GM20431 (cell line): Measurements from ENCODE around the gene PLA2G4D.

Experiments
- in situ Hi-C: fragments of 300-500 bp; cut with MseI, MboI; formaldehyde crosslinking; loops from one replicate; pipeline ENCODE4 v1.15.0; 2020; ENCODE audit warnings: low sequenced_read_pairs; ENCODE audit not compliant: unreplicated experiment

The PLA2G4D gene

DNA sequence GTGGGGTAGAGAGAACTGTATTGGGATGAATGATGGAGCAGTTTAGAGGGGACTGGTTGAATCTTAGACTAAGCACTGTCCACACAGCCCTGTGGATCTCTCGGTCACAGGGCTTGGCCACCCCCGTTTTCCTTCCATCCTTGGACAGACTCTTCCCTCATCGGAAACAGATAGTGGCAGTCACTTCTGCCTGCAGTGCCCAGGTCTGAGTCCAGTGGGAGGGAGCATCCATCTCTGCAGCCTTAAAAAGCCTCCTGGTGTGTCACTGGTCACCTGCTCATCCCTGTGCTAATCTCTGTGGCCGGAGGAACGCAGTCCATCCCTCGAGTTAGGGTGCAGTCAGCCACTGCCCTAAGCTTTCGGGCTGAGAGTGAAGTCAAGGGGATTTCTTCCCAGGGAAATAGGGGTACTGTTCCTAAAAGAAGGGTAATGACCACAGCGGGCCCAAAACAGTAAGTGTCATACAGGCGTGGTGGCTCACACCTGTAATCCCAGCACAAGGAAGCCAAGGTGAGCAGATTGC lies 32.0 kb downstream of the PLA2G4D start:
- in situ Hi-C loops: loop anchor here (5.0 to 10.0 kb wide), 2 partner anchors 70 to 72 kb away; no protein-coding TSS in a partner anchor

DNA sequence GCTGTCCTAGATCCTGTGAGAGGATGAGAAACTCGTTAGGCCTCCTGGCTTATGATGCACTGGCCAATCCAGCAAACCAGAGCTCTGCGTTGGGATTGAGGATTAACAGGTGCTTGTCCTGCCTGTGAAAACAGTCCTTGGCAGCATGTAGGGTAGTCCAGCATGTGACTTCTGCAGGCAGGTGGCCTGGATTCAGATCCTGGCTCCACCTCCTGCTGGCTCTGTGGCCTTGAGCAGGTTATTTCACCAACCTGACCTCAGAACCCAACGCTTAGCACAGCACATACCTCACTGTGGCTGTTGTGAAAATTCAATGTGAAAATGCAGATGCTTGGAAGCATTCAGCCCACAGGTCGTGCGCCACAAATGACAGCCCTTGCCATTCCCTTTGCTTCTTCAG lies 33.6 kb downstream of the PLA2G4D start:
- in situ Hi-C loops: loop anchor here (5.0 to 10.0 kb wide), 2 partner anchors 68 to 74 kb away; no protein-coding TSS in a partner anchor

DNA sequence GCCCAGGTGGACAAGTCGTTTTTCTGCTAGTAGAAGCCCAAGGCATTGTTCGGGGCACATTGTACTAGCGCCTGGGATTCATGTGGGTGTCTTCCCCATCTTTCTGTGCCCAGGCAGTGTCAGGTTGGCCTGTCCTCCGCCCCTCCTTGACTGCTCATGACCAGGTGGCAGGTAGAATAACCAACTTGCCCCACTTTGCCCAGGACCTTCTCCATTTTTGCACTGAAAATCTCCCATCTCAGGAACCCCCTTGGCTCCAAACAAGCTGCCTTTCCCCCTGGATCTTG lies 33.9 kb downstream of the PLA2G4D start:
- in situ Hi-C loops: loop anchor here (5.0 to 10.0 kb wide), 2 partner anchors 68 to 74 kb away; no protein-coding TSS in a partner anchor

DNA sequence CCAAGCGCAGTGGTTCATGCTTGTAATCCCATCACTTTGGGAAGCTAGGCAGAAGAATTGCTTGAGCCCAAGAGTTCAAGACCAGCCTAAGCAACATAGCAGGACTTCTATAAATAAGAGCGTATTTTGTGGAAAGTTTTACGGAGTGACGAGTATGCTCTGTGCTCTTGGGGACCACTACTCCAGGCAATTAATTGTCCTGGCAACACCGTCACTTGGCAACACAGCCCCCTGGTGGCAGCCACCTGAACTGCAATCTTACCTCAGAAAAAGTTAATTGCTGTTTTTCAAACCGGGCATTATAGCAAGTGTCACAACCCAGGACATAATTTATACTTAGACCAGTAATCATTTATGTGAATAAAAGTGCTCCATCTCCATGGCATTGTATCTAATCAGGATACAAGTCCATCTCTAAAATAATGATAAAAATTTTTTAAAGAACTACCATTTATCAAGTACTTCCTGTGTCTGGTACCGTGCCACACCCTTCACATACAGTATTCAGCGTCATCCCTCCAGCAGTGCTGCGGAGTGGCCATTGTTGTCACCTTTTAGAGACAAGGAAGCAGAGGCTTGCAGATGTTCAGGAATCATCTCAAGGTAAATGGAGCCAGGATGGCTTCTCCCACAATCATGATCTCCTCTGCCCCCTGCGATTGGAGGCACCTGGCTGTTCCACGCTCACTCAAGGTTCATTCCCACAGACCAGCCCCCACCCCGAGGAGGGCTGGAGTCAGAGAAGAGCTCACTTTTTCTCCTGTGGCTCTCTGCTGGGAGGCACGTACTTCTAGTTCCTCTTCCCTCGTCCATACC lies 34.5 kb downstream of the PLA2G4D start:
- in situ Hi-C loops: loop anchor here (5.0 to 10.0 kb wide), 2 partner anchors 68 to 75 kb away; no protein-coding TSS in a partner anchor

DNA sequence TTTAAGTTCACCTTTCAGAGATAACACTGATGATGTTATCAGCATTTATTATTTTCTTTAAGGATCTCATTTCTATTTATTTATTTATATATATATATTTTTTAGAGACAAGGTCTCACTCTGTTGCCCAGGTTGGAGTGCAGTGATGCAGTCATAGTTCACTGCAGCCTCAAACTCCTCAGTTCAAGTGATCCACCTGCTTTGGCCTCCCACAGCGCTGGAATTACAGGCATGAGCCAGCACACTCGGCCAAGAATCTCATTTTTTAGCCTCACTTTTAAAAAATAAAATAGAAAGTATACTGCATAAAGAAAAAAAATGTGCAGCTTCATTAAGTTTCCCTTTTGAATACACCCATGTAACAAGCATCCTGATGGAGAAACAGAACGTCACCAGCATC lies 35.6 kb downstream of the PLA2G4D start:
- in situ Hi-C loops: no loop called here

DNA sequence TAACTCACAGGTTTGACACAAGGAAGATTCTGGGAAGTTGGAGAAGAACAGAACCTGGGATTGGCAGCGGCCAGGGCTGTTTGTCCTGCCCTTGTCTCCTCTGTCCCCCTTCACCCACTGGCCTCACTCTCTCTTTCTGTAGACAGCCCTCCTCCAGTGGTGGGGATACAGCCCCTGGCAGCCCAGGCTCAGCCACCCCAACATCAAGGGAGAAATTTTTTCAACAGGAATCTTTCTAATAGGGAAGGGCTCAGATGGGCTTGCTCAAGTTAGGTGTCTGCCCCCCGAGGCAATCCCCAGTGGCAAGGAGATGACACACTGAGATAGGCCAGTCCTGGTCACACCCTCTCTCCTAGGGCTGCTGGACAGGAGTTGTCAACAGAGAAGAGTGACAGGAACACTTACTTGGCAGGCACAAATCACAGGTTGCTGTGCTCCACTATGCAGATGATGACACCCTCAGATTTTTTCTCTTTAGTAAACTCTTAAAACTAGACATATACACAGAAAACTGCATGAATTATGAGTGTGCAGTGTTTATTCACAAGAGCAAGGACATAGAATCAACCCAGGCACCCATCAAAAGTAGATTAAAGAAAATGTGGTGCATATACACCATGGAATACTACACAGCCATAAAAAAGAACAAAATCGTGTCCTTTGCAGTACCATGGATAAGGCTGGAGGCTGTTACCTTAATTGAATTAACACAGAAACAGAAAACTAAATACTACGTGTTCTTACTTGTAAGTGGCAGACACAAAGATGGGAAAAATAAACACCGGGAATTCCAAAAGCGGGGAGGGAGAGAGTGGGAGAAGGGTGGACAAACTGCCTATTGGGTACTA lies 36.3 kb downstream of the PLA2G4D start:
- in situ Hi-C loops: no loop called here

DNA sequence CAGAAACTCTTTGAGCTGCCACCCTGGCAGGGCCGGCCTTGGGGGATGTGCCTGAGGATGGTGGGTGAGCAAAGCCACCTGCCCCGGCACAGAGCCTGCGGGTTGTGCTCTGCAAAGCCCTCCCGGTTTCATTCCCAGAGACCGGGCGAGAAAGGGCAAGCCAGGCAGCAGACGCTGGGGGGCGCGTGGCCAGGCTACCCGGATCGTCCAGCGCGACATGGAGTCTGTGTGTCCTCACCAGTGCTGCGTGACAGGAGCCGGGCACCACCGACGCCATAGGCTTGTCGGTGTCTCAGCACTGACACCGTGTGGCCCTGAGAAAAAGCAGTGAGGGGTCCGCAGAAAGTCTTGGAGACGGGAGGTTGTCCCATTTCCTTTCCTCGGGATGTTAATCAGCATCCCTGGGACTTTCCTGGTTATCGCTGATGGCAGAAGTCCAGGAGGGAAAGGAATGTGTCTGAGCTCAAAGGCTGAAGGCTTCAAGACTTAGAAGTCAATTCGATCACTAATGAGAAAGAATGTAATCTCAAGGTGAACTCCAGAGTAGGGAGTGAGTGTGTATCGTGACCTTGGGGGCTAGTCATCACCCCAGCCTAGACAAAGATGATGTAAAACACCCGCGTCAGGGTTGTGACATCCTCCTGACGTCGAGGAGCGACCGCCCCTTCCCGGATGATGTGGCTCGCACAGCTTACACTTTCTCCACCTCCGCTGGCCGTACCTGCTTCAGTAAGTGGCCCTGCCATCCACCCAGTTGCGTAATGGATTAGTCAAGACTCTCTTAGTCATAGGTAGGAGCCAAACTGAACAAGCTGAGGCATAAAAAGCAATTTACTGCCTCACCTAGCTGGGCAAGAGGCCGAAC lies 37.2 kb downstream of the PLA2G4D start:
- in situ Hi-C loops: no loop called here

DNA sequence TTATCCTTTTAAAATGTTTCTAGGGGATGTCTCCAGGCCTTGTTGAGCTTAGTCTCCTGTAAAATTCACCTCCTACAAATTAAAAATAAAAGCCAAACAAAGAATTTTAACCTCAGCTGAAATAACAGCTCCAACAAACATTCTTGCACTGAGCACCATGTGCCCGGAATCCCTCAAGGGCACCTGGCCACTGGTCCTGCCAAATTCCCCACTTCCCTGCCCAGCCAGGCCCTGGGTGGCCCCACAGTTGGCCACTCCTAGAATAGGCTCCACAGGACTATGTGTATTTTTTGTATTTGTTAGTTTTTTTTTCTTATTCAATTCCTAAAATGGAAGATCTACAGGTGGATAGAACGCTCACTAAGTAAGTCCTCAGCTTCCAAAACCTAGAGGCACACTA lies 40.4 kb downstream of the PLA2G4D start:
- in situ Hi-C loops: no loop called here

DNA sequence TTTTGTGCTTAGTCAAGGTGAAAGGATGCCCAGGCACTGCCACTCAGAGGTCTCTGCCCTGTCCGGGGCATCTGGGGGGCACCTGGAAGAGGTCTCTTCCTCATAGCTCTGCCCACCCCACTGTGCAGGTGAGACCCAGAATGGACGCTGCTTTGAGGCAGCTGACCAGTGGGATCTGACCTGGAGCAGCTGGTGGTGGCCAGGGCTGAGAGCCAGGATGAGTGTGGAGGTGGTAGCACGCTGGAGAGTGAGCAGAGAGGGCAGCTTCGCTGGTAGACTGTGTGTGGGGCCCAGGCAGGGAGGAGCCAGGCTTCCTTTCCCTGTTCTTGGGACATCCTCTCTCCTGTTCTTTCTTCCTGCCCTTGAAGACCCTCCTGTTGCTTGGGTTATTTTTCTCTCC lies 41.4 kb downstream of the PLA2G4D start:
- in situ Hi-C loops: no loop called here

DNA sequence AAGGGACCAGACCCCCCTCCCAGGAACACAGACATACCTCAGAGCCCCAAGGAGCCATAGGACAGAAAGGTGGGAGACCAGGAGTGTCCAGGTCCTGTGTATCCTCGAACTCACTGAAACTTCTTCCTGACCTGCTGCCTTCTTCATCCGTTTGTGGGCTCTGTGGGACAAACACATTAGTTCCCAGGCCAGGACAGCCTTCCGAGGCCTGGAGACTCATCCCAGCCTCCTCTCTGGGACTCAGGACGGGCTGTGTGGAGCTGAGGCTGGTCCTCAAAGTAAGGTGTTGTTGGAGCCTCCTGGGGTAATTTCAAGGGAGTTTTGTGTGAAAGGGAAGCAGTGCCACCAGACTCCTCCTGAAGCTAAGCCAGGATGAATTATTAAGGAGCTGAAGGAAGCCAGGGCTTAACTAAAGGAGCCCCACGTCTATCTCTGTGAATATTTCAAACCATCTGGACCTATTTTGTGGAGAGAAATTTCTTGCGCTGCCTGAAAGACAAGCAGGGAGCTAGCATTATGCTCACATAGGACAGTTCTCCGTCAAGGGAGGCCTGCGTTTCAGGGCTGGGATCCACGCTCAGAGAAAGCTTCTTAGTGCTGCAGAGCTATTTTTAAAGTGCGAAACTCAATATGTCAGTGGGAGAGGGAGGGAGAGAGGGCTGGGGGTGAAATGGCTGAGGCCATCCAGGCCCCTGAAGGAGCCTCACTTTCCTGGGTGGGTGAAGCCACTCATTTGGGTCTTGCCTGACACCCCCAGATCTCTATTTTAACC lies 43.7 kb downstream of the PLA2G4D start:
- in situ Hi-C loops: no loop called here

DNA sequence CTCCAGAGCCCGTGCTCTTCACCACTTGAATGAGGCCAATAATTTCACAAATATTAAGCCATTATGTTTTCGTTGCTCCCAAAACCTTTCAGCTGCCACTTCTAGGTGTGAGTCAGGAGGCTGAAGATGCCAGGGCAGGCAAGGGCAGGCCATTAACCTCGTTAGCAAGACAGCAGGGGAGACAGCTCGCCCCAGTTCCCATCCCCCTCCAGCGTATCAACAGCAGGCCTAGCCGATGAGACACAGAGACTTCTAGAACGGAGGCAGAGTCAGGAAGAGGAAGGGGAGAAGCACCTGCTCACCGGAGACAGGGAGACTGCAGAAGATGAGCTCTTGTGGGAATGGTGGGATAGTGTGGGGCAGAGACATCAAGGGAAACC lies 45.6 kb downstream of the PLA2G4D start:
- in situ Hi-C loops: no loop called here

DNA sequence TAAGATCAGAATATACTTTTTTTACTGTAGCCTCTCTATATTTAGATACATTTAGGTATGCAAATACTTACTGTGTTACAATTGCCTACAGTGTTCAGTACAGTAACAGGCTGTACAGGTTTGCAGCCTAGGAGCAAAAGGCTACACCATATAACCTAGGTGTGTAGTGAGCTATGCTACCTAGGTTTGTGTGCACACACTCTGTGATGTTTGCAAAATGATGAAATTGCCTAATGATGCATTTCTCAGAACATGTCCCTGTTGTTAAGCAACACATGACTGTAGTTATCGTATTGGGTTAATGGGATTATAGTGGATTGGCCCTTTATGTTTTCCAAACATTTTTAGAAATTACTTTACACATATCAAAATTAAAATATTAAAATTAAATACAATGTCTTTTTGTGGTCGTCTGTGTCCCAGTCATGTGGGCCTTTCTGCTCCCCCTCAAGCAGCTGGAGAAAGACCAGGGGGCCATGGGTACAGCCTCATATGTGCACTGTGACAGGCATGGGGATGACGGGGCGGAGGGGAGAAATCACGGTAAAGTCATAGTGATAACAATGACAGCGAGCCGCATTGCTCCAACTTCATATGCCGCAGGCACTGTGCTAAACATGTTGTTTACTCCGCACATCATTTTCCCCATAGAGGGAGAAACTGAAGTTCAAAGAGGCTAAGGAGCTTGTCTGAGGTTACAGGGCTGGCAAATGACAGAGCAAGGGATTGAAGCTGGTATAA lies 46.1 kb downstream of the PLA2G4D start:
- in situ Hi-C loops: no loop called here

DNA sequence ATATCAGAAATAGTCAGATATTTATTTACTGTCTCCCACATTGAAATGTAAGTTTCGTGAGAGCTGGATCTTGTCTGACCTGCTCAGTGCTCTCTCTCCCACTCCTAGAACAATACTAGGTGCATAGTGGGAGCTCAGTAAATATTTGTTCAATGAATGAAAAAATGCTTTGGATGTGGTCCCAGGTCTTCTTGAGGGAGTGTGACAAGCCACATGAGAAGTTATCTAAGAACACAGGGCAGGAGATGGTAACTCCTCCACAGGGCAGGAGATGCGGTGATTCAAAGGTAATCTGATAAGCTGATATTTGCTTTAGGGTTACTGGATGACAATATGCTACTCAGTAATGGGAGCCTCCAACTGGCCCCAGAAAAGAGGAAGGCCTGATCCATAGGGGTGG lies 47.8 kb downstream of the PLA2G4D start:
- in situ Hi-C loops: no loop called here

DNA sequence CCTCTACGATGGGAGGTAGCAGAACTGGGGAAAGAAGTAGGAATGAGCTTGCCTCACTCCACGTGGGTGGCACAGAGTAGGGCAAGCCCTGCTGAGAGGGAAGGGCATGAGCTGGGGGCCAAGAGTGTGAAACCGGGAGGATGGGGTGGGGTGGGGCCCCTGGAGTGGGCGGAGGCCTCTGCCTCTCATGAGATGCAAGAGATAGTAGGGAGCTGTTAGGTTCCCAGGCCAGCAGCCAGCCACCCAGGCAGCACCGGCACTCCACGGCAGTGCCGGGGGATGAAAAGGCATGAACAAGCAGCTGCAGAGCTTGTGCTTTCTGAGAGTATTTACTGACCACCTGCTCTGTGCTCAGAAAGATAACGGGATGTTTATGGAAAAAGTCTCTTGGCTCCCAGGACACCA lies 49.1 kb downstream of the PLA2G4D start:
- in situ Hi-C loops: no loop called here

DNA sequence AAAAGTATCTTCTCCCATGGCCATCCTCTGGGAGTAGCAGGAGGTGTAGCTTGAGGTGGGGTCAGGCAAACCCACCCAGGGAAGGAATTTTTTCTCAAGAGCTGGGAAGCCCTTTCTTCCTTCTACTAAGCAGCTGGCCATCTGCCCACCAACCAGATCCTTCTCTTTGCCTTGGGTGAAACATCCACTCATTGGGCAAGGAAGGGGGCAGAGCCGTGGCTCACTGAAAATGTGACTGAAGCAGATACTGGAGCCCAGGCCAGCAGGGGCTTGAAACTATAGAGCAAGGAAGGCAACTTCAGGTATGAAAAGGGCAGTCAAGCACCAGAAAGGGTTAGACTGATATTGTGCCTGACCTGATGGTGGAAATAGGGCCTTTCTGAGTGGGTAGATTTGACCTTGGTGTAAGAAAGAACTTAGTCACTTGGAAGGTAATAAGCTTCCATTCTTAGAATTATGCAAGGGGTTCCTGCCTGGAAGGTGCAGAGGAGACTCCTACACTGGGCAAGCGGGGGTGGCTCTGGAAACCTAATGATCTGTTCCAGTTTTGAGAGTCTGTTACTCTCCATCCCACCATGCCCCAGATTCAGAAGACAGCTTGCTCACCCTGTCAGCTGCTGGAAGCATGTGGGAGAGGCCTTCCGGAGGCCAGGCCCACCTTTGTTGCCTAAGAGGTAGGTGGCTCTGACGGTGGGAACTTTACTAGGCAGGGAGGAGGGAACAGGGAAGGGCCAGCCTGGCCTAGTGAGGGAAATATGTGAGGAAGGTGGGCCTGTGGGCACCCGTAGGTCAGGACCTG lies 51.6 kb downstream of the PLA2G4D start:
- in situ Hi-C loops: no loop called here

DNA sequence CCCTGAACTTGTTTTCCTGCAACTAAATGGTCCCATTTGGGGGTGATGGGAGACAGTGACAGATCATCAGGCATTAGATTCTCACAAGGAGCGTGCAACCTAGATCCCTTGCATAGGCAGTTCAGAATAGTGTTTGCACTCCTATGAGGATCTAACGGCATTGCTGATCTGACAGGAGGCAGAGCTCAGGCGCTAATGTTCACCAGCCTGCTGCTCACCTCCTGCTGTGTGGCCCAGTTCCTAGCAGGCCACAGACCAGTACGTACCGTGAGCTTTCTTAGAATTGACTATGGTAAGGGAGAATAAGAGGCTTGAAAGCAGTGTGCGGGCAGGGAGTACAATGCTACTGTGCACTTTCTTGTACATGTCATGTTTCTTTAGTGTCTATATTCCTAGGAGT lies 56.0 kb downstream of the PLA2G4D start:
- in situ Hi-C loops: no loop called here

DNA sequence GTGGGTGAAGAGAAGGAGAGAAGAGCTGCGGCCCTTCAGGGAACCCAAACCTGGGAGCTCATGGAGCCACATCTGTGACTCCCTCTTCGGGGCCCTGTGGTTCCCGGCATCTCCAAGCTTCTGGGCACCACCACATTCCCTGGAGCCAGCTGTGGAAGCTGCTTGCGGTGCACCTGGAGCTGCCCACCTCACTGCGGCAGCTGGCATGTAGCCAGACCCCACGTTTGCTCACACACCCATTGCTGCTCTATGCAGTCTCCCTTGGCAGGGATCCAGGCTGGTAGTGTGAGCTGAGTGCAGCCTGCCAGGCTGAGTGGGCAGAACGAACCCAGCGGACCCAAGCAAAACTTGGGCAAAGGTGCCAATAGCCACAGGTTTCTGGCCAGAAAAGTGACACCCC lies 56.7 kb downstream of the PLA2G4D start:
- in situ Hi-C loops: no loop called here

DNA sequence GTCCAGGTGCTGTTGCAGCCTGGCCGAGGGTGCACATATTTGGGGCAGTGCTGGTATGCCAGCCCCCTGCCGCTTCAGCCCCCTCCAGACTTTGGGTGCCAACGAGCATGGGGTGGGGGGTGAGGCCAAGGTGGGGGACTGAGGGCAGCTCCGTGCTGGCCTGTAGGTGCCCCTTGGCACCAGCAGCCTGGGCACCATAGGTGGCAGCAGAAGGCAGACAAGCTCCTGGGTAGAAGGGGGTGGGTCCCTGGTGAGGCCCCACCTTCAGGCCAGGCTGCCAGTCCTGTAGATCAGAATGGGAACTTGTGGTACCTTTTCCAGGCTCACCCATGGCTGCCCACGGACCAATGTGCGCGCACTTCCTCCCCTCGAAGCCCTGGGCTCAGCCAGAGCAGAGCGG lies 57.4 kb downstream of the PLA2G4D start:
- in situ Hi-C loops: no loop called here
